H9 (cell line): Measurements from ENCODE around the gene SFI1. TPM values are rescaled to one million over a fixed set of nuclear protein-coding genes. Genes with fewer than 3 reads are reported as not detected.

Source experiments
- DNase-seq: peaks from one replicate; pipeline ENCODE4 v3.0.0-alpha.2; 2017
- H2AFZ ChIP-seq: one replicate; pipeline ENCODE4 v1.6.1; 2013; ENCODE audit warnings: mild to moderate bottlenecking, low read length, control low read depth, moderate library complexity
- H2AK5ac ChIP-seq: 2 replicates; pipeline ENCODE4 v1.6.1; 2013; ENCODE audit warnings: low read length, control low read depth, mixed read lengths; ENCODE audit not compliant: insufficient read length
- H2BK120ac ChIP-seq: one replicate; pipeline ENCODE4 v1.6.1; 2013; ENCODE audit warnings: low read depth, mild to moderate bottlenecking, low read length, control low read depth, inconsistent platforms; ENCODE audit not compliant: poor library complexity, severe bottlenecking
- H2BK12ac ChIP-seq: 2 replicates; pipeline ENCODE4 v1.6.1; 2013; ENCODE audit warnings: low read length, control low read depth, mixed read lengths, low read depth; ENCODE audit not compliant: insufficient read length
- H2BK15ac ChIP-seq: 2 replicates; pipeline ENCODE4 v1.6.1; 2013; ENCODE audit warnings: low read depth, low read length, control low read depth
- H2BK20ac ChIP-seq: one replicate; pipeline ENCODE4 v1.6.1; 2013; ENCODE audit warnings: low read depth, mild to moderate bottlenecking, low read length, control low read depth, inconsistent platforms; ENCODE audit not compliant: poor library complexity, severe bottlenecking
- H2BK5ac ChIP-seq: 2 replicates; pipeline ENCODE4 v1.6.1; 2013; ENCODE audit warnings: low read length, control low read depth, mixed read lengths; ENCODE audit not compliant: insufficient read length
- H3K14ac ChIP-seq: 2 replicates; pipeline ENCODE4 v1.6.1; 2013; ENCODE audit warnings: low read length, control low read depth; ENCODE audit not compliant: insufficient read depth
- H3K18ac ChIP-seq: 2 replicates; pipeline ENCODE4 v1.6.1; 2013; ENCODE audit warnings: low read depth, mild to moderate bottlenecking, mixed read lengths, low read length, control low read depth; ENCODE audit not compliant: insufficient read length
- H3K23ac ChIP-seq: 2 replicates; pipeline ENCODE4 v1.6.1; 2013; ENCODE audit warnings: low read length, control low read depth, mixed read lengths, low read depth; ENCODE audit not compliant: insufficient read length
- H3K23me2 ChIP-seq: 2 replicates; pipeline ENCODE4 v1.6.1; 2013; ENCODE audit warnings: low read depth, mild to moderate bottlenecking, mixed read lengths, low read length, control low read depth; ENCODE audit not compliant: insufficient read length, poor library complexity, severe bottlenecking
- H3K27ac ChIP-seq: 2 replicates; pipeline ENCODE4 v1.5.1; 2013; ENCODE audit warnings: low read length, control low read depth, mixed read lengths, low read depth; ENCODE audit not compliant: insufficient read length
- H3K27me3 ChIP-seq: 2 replicates; pipeline ENCODE4 v1.6.1; 2013; ENCODE audit warnings: low read length, control low read depth, inconsistent platforms; ENCODE audit not compliant: insufficient read depth
- H3K4ac ChIP-seq: 2 replicates; pipeline ENCODE4 v1.6.1; 2013; ENCODE audit warnings: low read depth, mild to moderate bottlenecking, control low read depth, inconsistent platforms, low read length, moderate library complexity
- H3K4me1 ChIP-seq: 2 replicates; pipeline ENCODE4 v1.6.1; 2013; ENCODE audit warnings: low read length, control low read depth, inconsistent platforms; ENCODE audit not compliant: insufficient read depth
- H3K4me2 ChIP-seq: 2 replicates; pipeline ENCODE4 v1.6.1; 2013; ENCODE audit warnings: low read length, control low read depth, mixed read lengths; ENCODE audit not compliant: insufficient read length, insufficient read depth
- H3K56ac ChIP-seq: 2 replicates; pipeline ENCODE4 v1.6.1; 2013; ENCODE audit warnings: low read depth, mild to moderate bottlenecking, mixed read lengths, low read length, control low read depth; ENCODE audit not compliant: insufficient read length
- H3K79me1 ChIP-seq: 2 replicates; pipeline ENCODE4 v1.6.1; 2013; ENCODE audit warnings: low read depth, mild to moderate bottlenecking, moderate library complexity, low read length, control low read depth, inconsistent platforms; ENCODE audit not compliant: insufficient read depth, poor library complexity, severe bottlenecking
- H3K79me2 ChIP-seq: 2 replicates; pipeline ENCODE4 v1.6.1; 2013; ENCODE audit warnings: low read length, control low read depth, inconsistent platforms; ENCODE audit not compliant: insufficient read depth
- H3K9ac ChIP-seq: 2 replicates; pipeline ENCODE4 v1.6.1; 2013; ENCODE audit warnings: low read length, control low read depth, mixed read lengths; ENCODE audit not compliant: insufficient read length; ENCODE audit errors: extremely low read depth
- H3K9me3 ChIP-seq: one replicate; pipeline ENCODE4 v1.6.1; 2013; ENCODE audit warnings: low read depth, low read length, inconsistent platforms; ENCODE audit not compliant: control insufficient read depth
- H3T11ph ChIP-seq: one replicate; pipeline ENCODE4 v1.6.1; 2013; ENCODE audit warnings: mild to moderate bottlenecking, low read length, control low read depth, inconsistent platforms
- H4K20me1 ChIP-seq: one replicate; pipeline ENCODE4 v1.6.1; 2013; ENCODE audit not compliant: control insufficient read depth, insufficient read length, insufficient read depth
- H4K5ac ChIP-seq: 2 replicates; pipeline ENCODE4 v1.6.1; 2013; ENCODE audit warnings: low read depth, mild to moderate bottlenecking, mixed read lengths, low read length, control low read depth; ENCODE audit not compliant: insufficient read length
- H4K8ac ChIP-seq: replicated peaks from 2 replicates; pipeline ENCODE4 v1.6.1; 2013; ENCODE audit warnings: low read length, control low read depth, mixed read lengths, low read depth; ENCODE audit not compliant: insufficient read length
- H4K91ac ChIP-seq: 2 replicates; pipeline ENCODE4 v1.6.1; 2013; ENCODE audit warnings: low read depth, mild to moderate bottlenecking, moderate library complexity, mixed read lengths, low read length, control low read depth; ENCODE audit not compliant: insufficient read length
- H3K27ac Mint-ChIP-seq, 3 experiments: 2 replicates in 2 of 3; 3 replicates in 1 of 3; pipeline ENCODE4 v1.8.0; 2020 to 2021; ENCODE audit warnings: mixed read lengths in 3 of 3, mild to moderate bottlenecking in 1 of 3, moderate library complexity in 1 of 3
- H3K27me3 Mint-ChIP-seq: 2 replicates; pipeline ENCODE4 v1.8.0; 2021; ENCODE audit warnings: low read depth, mild to moderate bottlenecking, moderate library complexity, mixed read lengths
- H3K36me3 Mint-ChIP-seq, 3 experiments: 2 replicates in 2 of 3; 3 replicates in 1 of 3; pipeline ENCODE4 v1.8.0; 2020 to 2021; ENCODE audit warnings: low read depth in 3 of 3, mixed read lengths in 3 of 3; ENCODE audit not compliant: insufficient read depth in 1 of 3
- H3K4me1 Mint-ChIP-seq, 2 experiments: 2 replicates each; pipeline ENCODE4 v1.8.0; 2020; ENCODE audit warnings: mixed read lengths in 2 of 2
- H3K4me3 Mint-ChIP-seq, 2 experiments: 2 replicates in 1 of 2; 3 replicates in 1 of 2; pipeline ENCODE4 v1.8.0; 2020 to 2021; ENCODE audit warnings: mild to moderate bottlenecking in 2 of 2, mixed read lengths in 2 of 2, moderate library complexity in 1 of 2
- H3K9me3 Mint-ChIP-seq, 2 experiments: 2 replicates in 1 of 2; 3 replicates in 1 of 2; pipeline ENCODE4 v1.8.0; 2020; ENCODE audit warnings: mild to moderate bottlenecking in 2 of 2, mixed read lengths in 2 of 2, moderate library complexity in 1 of 2
- WGBS: extraction: QIAGEN DNeasy Blood & Tissue Kit; methylation state at CpG from one replicate; pipeline ENCODE4 v1.1.7; 2013; ENCODE audit warnings: missing lambda C conversion rate, low lambda C conversion rate, mixed read lengths; ENCODE audit not compliant: insufficient read length; ENCODE audit errors: extremely low coverage; 5-methylcytosine and 5-hydroxymethylcytosine counted together
- total RNA-seq: library from RNA; stranded (reverse); gene quantifications from 2 replicates; pipeline ENCODE4 v1.2.1, GENCODE V29; 2021
- TF ChIP-seq, protein P1 (sequence below): fragments of 200-600 bp; sonication (generic); conservative IDR thresholded peaks from 3 replicates; pipeline ENCODE4 v1.8.0; 2021; ENCODE audit warnings: antibody characterized with exemption, mild to moderate bottlenecking

Gene SFI1
- total RNA-seq, 1 experiment from 2014 or later = 26.4 TPM

GRCh38 chr22:31544481-31545480 lies 48.4 kb downstream of the SFI1 start:
- no peak overlapping the region for H2BK120ac ChIP-seq
- H3K9me3 ChIP-seq = no peaks in the 10 kb centered on the region
- no peak overlapping the region for H3K56ac ChIP-seq
- Mint-ChIP-seq H3K27ac (no peak overlapping the region), H3K27me3 (no peaks in the 10 kb centered on the region), H3K4me3 (no peak overlapping the region), H3K4me1 (no peaks in the 10 kb centered on the region), H3K9me3 (no peaks in the 10 kb centered on the region), H3K36me3 (peaks cover 4 to 20% (median 6%) of the 10 kb centered on the region in 3 experiments; a peak in 5 of 7 replicates)
- no peaks in the 10 kb centered on the region for H3K79me1 ChIP-seq
- DNase-seq = no peak
- H2BK12ac ChIP-seq = no peak overlapping the region
- no peaks in the 10 kb centered on the region for H3K27me3 ChIP-seq
- H4K91ac ChIP-seq = no peak overlapping the region
- H2BK5ac ChIP-seq = no peak overlapping the region
- no peak overlapping the region for H2AFZ ChIP-seq
- H3K4me1 ChIP-seq = no peaks in the 10 kb centered on the region
- H3K23me2 ChIP-seq = no peaks in the 10 kb centered on the region
- no peak overlapping the region for H2AK5ac ChIP-seq
- no peak overlapping the region for H3K14ac ChIP-seq
- no peak overlapping the region for H3T11ph ChIP-seq
- no peak overlapping the region for H3K4me2 ChIP-seq
- H2BK20ac ChIP-seq = no peak overlapping the region
- WGBS = no CpG with 5 or more reads among the region's 15 CpGs
- H4K8ac ChIP-seq = no peak overlapping the region
- H3K18ac ChIP-seq = no peak overlapping the region
- H4K20me1 ChIP-seq = no peaks in the 10 kb centered on the region
- no peak overlapping the region for H3K9ac ChIP-seq
- no peak overlapping the region for H3K23ac ChIP-seq
- H3K79me2 ChIP-seq = no peaks in the 10 kb centered on the region
- H3K4ac ChIP-seq = no peak overlapping the region
- no peak overlapping the region for H2BK15ac ChIP-seq
- no peak overlapping the region for H4K5ac ChIP-seq
- TF ChIP-seq, protein P1, sequence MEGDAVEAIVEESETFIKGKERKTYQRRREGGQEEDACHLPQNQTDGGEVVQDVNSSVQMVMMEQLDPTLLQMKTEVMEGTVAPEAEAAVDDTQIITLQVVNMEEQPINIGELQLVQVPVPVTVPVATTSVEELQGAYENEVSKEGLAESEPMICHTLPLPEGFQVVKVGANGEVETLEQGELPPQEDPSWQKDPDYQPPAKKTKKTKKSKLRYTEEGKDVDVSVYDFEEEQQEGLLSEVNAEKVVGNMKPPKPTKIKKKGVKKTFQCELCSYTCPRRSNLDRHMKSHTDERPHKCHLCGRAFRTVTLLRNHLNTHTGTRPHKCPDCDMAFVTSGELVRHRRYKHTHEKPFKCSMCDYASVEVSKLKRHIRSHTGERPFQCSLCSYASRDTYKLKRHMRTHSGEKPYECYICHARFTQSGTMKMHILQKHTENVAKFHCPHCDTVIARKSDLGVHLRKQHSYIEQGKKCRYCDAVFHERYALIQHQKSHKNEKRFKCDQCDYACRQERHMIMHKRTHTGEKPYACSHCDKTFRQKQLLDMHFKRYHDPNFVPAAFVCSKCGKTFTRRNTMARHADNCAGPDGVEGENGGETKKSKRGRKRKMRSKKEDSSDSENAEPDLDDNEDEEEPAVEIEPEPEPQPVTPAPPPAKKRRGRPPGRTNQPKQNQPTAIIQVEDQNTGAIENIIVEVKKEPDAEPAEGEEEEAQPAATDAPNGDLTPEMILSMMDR = no peak
- no peak overlapping the region for H3K27ac ChIP-seq
